ENCODE measurements around the gene KRTAP10-1.
"Not testable (repeated sequence)": the region's sequence is repeated elsewhere in the genome, so short reads cannot be mapped to it uniquely, and the experiment has no call there.

Gene KRTAP10-1

GRCh38 chr21:44539991-44540666 lies at the start of gene KRTAP10-1:
Gene KRTAP10-1, minus strand, starts transcription at chr21:44540195. Its CDS starts 45 bp downstream, at chr21:44540150.
- DNase-seq (ENCODE audit: low read depth in 2 of 3, low spot score in 1 of 3) = no peak

- DNase-seq (ENCODE audit: low read depth in 2 of 3, low spot score in 1 of 3) = no peak
Measured at GRCh38 chr21:44589094-44589493, 49.1 kb upstream of the KRTAP10-1 start.

- DNase-seq (ENCODE audit: low read depth in 2 of 3, low spot score in 1 of 3) = no peak
Measured at GRCh38 chr21:44585892-44586291, 45.9 kb upstream of the KRTAP10-1 start.

GRCh38 chr21:44583800-44584147 lies 43.8 kb upstream of the KRTAP10-1 start:
- DNase-seq (ENCODE audit: low read depth in 2 of 3, low spot score in 1 of 3) = peak; percentile 9 to 21 (median 21)

GRCh38 chr21:44583089-44583799 lies 43.2 kb upstream of the KRTAP10-1 start:
- no peak for DNase-seq (ENCODE audit: low read depth in 2 of 3, low spot score in 1 of 3)

GRCh38 chr21:44582055-44582454 lies 42.1 kb upstream of the KRTAP10-1 start:
- DNase-seq (ENCODE audit: low read depth in 2 of 3, low spot score in 1 of 3) = no peak

GRCh38 chr21:44581158-44581557 lies 41.2 kb upstream of the KRTAP10-1 start:
- DNase-seq (ENCODE audit: low read depth in 2 of 3, low spot score in 1 of 3) = no peak

GRCh38 chr21:44580231-44580821 lies 40.3 kb upstream of the KRTAP10-1 start, which contains the start of gene KRTAP10-5:
Gene KRTAP10-5, minus strand, starts transcription at chr21:44580604. Its CDS starts 26 bp downstream, at chr21:44580578.
- DNase-seq (ENCODE audit: low read depth in 2 of 3, low spot score in 1 of 3) = not testable (repeated sequence)

- DNase-seq (ENCODE audit: low read depth in 2 of 3, low spot score in 1 of 3) = no peak
Measured at GRCh38 chr21:44579833-44580144, 39.8 kb upstream of the KRTAP10-1 start.

GRCh38 chr21:44579056-44579832 lies 39.2 kb upstream of the KRTAP10-1 start:
- no peak for DNase-seq (ENCODE audit: low read depth in 2 of 3, low spot score in 1 of 3)

- DNase-seq (ENCODE audit: low read depth in 2 of 3, low spot score in 1 of 3) = no peak
Measured at GRCh38 chr21:44578371-44579055, 38.5 kb upstream of the KRTAP10-1 start.

GRCh38 chr21:44576025-44576420 lies 36.0 kb upstream of the KRTAP10-1 start:
- no peak for DNase-seq (ENCODE audit: low read depth in 2 of 3, low spot score in 1 of 3)

GRCh38 chr21:44575307-44576024 lies 35.5 kb upstream of the KRTAP10-1 start:
- DNase-seq (ENCODE audit: low read depth in 2 of 3, low spot score in 1 of 3) = no peak

- no peak for DNase-seq (ENCODE audit: low read depth in 2 of 3, low spot score in 1 of 3)
Measured at GRCh38 chr21:44574457-44575306, 34.7 kb upstream of the KRTAP10-1 start.

- DNase-seq (ENCODE audit: low read depth in 2 of 3, low spot score in 1 of 3) = not testable (repeated sequence)
Measured at GRCh38 chr21:44573630-44574456, 33.8 kb upstream of the KRTAP10-1 start, which contains the start of gene KRTAP10-4. Gene KRTAP10-4, plus strand, starts transcription at chr21:44573729. Its CDS starts 30 bp downstream, at chr21:44573759.

GRCh38 chr21:44572959-44573583 lies 33.1 kb upstream of the KRTAP10-1 start:
- DNase-seq (ENCODE audit: low read depth in 2 of 3, low spot score in 1 of 3) = no peak

- DNase-seq (ENCODE audit: low read depth in 2 of 3, low spot score in 1 of 3) = no peak
Measured at GRCh38 chr21:44571844-44572782, 32.1 kb upstream of the KRTAP10-1 start.

All from stimulated activated CD4-positive, alpha-beta T cell treated with anti-CD3 and anti-CD28 coated beads, Interleukin-12 subunit alpha, Interleukin-12 subunit beta, amount 100 ng/mL, for 48 hours (primary cell).